NCI-H1694 (cell line): ENCODE measurements around the gene DPAGT1.
"Not testable (repeated sequence)": the region's sequence is repeated elsewhere in the genome, so short reads cannot be mapped to it uniquely, and the experiment has no call there.

Source experiments
- DNase-seq: peaks from one replicate; lab custom pipeline; 2025; lab: John Stamatoyannopoulos, UW

The DPAGT1 gene

GRCh38 chr11:119093942-119094815, 7.5 kb downstream of the DPAGT1 start:
- DNase-seq, result no peak

- no peak for DNase-seq
Observed at GRCh38 chr11:119092880-119093842, 8.5 kb downstream of the DPAGT1 start.

DNA sequence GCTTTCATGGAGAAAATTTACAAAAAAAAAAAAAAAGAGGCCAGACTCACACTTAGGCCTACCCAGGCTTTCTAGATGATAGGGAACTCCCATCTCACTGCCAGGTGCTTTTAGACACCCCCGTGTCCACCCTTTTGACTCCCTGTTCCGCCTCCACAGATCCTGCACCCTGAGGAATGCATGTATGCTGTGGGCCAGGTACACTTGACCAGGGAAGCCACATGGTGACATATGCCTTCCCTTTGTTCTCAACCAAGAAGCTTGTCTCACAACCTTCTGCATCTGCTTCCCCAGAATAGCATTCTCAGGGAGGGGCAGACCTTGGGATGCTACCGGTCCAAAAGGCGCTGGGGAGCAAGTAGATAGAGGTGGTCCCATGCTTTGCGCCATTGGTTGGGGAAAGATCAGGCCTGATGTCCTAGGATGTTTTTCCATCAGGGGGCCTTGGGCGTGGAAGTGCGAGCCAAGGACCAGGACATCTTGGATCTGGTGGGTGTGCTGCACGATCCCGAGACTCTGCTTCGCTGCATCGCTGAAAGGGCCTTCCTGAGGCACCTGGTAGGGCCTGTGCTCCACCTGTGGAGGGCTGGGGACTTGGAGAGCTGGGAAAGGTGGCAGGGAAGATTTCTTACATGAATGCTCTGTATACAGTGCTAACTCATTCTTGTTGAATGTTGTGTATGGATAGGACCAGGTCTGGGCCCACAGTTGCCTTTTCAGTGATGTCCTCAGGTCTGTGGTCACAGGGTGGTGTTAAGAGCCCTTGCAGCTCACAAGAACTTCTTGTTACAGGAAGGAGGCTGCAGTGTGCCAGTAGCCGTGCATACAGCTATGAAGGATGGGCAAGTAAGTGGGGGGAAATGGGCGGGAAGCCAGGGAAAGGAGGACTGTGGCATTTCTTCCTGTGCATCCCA, 9.4 kb downstream of the DPAGT1 start:
- no peak for DNase-seq

GRCh38 chr11:119091178-119091577, 10.5 kb downstream of the DPAGT1 start:
- DNase-seq, result no peak

- no peak for DNase-seq
Observed at GRCh38 chr11:119089319-119089718, 12.3 kb downstream of the DPAGT1 start.

DNA sequence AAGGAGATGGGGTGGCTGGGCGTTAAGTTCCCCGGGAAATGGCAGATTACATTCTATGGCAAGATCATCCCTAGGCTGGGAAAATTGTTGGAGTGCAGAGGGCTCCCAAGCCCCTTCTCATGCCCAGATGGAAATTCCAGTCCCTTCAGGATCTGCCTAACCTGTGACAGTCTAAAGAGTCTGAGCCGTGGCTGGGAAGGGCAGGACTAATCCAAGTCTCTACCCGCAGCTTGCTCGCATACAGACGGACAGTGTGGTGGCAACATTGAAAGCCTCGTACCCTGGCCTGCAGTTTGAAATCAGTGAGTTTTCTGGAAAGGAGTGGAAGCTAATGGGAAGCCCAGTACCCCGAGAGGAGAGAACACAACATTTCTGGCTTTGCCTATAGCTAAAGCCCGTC, 13.2 kb downstream of the DPAGT1 start:
- DNase-seq, result no peak

DNA sequence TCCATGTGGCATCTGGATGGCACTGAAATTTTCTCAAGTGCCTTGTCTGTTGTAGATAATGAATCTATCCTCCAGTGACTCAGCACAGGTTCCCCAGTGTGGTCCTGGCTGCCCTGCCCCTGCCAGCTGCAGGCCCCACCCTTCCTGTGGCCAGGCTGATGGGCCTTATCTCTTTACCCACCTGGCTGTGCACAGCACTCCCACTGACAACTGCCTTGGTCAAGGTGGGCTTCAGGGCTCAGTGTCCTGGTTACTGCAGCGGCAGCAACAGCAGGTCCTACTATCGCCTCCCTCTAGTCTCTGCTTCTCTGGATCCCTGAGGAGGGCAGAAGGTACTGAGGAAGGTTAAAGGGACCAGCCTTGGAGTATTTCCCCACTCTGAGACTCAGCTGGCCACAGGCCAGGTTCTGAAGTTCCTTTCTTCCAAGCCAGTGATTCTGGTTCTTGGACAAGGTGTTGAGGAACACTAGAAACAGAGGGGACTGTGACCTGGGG, 13.9 kb downstream of the DPAGT1 start:
- no peak for DNase-seq

- no peak for DNase-seq
Observed at GRCh38 chr11:119087123-119087522, 14.5 kb downstream of the DPAGT1 start.

DNA sequence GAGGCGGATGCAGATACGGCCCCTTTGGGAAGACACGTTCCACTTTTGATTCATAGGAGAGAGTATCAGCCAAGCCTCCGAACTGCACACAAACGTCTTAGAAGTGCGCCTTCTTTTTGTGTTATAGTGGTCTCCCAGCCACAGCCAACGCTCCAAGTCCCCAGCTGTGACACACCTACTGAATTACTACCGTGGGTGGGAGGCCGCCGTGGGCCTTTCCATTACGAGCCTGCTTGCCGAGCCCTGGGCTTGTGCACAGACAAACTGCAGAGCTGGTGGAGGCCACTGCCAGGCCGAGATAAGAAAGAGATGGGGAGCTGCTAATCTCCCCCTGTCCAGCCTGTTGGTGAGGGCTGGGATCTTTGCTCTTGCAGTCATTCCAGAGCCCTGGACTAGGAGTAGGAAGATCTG, 16.2 kb downstream of the DPAGT1 start:
- DNase-seq, result no peak

GRCh38 chr11:119084663-119085436, 16.8 kb downstream of the DPAGT1 start, which contains the start of gene HMBS:
Gene HMBS, plus strand, starts transcription at chr11:119084881. Its CDS starts 153 bp downstream, at chr11:119085034.
- peak; percentile 62 for DNase-seq

DNA sequence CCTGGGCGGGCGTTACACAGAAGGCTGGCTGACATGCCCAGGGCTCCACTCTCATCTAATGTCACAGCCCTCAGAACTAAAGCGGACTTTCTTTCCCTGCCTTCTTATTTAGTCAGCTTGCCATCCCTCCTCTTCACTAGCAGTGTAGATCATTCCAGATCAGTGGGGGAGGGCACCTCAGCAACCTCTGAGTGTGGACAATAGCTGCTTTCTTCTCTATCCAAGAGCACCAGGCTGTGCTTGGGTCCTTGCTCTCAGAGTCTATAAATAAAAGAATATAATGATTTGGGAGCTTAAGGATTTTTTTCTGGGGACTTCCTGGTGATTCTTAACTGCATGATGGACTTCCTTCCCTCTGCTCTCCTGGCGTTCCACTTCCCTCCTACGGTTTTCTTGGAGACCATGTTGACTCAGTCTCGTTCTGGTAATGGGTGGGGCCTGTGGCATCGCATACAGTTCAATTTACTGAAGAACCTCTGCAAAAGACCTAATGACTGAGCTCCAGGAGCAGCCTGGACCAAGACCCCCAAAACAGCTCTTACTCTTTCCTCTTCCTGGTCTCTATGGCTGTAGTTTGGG, 19.9 kb downstream of the DPAGT1 start:
- DNase-seq, result no peak

DNA sequence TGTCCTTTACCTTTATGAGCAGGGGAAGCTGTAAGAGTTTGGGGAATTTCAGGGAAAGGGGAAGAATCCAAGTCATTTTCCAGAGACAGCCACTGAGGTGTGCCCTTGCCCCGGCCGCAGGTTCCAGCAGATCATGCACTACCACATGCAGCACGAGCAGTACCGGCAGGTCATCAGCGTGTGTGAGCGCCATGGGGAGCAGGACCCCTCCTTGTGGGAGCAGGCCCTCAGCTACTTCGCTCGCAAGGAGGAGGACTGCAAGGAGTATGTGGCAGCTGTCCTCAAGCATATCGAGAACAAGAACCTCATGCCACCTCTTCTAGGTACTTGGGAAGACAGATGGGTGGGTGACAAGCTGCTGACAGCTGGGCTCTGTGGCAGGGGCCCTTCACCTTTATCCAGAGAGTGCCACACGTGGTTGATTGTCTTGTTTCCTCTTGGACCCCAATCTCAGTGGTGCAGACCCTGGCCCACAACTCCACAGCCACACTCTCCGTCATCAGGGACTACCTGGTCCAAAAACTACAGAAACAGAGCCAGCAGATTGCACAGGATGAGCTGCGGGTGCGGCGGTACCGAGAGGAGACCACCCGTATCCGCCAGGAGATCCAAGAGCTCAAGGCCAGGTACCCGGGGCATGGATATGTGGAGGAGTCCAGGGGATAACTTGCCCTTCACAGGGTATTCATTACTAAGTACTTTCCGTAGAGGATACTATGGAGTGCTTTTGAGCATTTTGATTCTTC, 22.8 kb downstream of the DPAGT1 start:
- DNase-seq, result no peak

GRCh38 chr11:119077839-119078238, 23.8 kb downstream of the DPAGT1 start:
- DNase-seq, result no peak

GRCh38 chr11:119067371-119068222, 34.1 kb downstream of the DPAGT1 start, which contains the start of gene VPS11:
Gene VPS11, plus strand, starts transcription at chr11:119067818. Its CDS starts 6 bp downstream, at chr11:119067824.
- peak; percentile 38 for DNase-seq

DNA sequence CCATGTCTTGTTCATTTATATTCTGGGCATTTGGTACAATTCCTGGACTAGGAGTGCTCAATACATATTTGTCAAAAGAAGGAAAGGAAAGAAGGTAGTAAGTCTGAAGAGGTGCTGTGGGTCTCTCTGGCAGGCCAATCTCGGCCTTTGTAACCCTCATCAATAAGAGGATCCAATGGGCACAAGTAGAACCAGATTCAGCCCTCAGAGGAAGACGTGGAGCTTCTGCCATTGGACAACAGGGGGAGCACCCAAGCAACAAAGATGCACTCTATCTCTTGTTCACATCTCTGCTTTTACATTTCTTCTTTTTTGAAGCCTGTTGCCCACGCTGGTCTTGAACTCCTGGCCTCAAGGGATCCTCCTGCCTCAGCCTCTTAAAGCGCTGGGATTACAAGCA, 36.3 kb downstream of the DPAGT1 start:
- DNase-seq, result no peak

- no peak for DNase-seq
Observed at GRCh38 chr11:119062779-119063178, 38.9 kb downstream of the DPAGT1 start.

DNA sequence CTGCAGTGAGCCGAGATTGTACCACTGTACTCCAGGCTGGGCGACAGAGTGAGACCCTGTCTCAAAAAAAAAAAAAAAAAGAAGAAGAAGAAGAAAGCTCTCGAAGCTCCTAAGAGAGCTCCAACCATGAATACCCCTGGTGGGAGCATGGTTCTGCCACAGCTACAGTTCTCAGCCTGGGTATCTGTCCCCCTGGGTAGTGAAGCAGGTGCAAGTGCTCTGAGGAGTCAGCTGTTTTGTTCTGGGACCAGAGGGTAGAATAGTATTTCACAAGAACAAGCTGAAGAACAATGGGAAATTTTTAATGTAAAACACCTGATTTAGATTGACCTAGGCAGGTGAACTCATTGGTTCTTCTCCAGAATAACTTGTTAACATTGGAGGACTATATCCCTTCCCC, 40.4 kb downstream of the DPAGT1 start:
- no peak for DNase-seq

GRCh38 chr11:119059128-119059527, 42.5 kb downstream of the DPAGT1 start:
- DNase-seq, result not testable (repeated sequence)
